HL-60 (cell line): ENCODE results near the gene EIF3B.

Source experiments
- CTCF ChIP-seq: IDR thresholded peaks from one replicate; pipeline ENCODE4 v1.5.1; 2011; ENCODE audit warnings: low read length, control low read depth, inconsistent platforms; ENCODE audit not compliant: insufficient read depth
- GABPA ChIP-seq: IDR thresholded peaks from 2 replicates; pipeline ENCODE4 v1.6.1; 2012; ENCODE audit warnings: low read depth
- POLR2AphosphoS5 ChIP-seq: IDR thresholded peaks from 2 replicates; pipeline ENCODE4 v1.6.1; 2012; ENCODE audit warnings: low read depth
- REST ChIP-seq: IDR thresholded peaks from 2 replicates; pipeline ENCODE4 v1.6.1; 2012; ENCODE audit warnings: low read depth; ENCODE audit not compliant: insufficient replicate concordance
- SPI1 ChIP-seq: IDR thresholded peaks from 2 replicates; pipeline ENCODE4 v1.6.1; 2012; ENCODE audit warnings: low read depth, mild to moderate bottlenecking, borderline replicate concordance

- TF ChIP-seq CTCF (no peak), REST (no peak), POLR2AphosphoS5 (peak; percentile 64), GABPA (no peak), SPI1 (no peak)
Measured at GRCh38 chr7:2373124-2373556, 18.5 kb downstream of the EIF3B start.
